Fibroblast of the conjunctiva (primary cell): Measurements from ENCODE around the gene PHACTR3.
"Not testable (repeated sequence)": the region's sequence is repeated elsewhere in the genome, so short reads cannot be mapped to it uniquely, and the experiment has no call there.

Experiments used
- DNase-seq: peaks from one replicate; pipeline ENCODE4 v3.0.0-alpha.2; 2010; ENCODE audit warnings: low read depth

The PHACTR3 gene

GRCh38 chr20:59829054-59829785 lies 224.9 kb downstream of the PHACTR3 start:
- no peak for DNase-seq

GRCh38 chr20:59829786-59830664 lies 225.7 kb downstream of the PHACTR3 start:
- no peak for DNase-seq

GRCh38 chr20:59830665-59831023 lies 226.3 kb downstream of the PHACTR3 start:
- DNase-seq, result no peak

- no peak for DNase-seq
These were observed 226.9 kb downstream of the PHACTR3 start for GRCh38 chr20:59831024-59831915.

- DNase-seq, result no peak
These were observed 227.6 kb downstream of the PHACTR3 start for GRCh38 chr20:59831916-59832270.

- DNase-seq, result no peak
These were observed 228.3 kb downstream of the PHACTR3 start for GRCh38 chr20:59832406-59833363.

- DNase-seq, result no peak
These were observed 230.7 kb downstream of the PHACTR3 start for GRCh38 chr20:59835057-59835447.

- DNase-seq, result no peak
These were observed 231.4 kb downstream of the PHACTR3 start for GRCh38 chr20:59835448-59836395.

- DNase-seq, result no peak
These were observed 232.4 kb downstream of the PHACTR3 start for GRCh38 chr20:59836767-59837166.

GRCh38 chr20:59837623-59838394 lies 233.5 kb downstream of the PHACTR3 start:
- no peak for DNase-seq

GRCh38 chr20:59839400-59839799 lies 235.1 kb downstream of the PHACTR3 start:
- no peak for DNase-seq

- DNase-seq, result no peak
These were observed 241.1 kb downstream of the PHACTR3 start for GRCh38 chr20:59845472-59845871.

- no peak for DNase-seq
These were observed 243.8 kb downstream of the PHACTR3 start for GRCh38 chr20:59848182-59848581.

GRCh38 chr20:59850018-59850641 lies 245.8 kb downstream of the PHACTR3 start:
- peak; percentile 16 for DNase-seq

- not testable (repeated sequence) for DNase-seq
These were observed 252.2 kb downstream of the PHACTR3 start for GRCh38 chr20:59856526-59856925.

GRCh38 chr20:59856941-59857340 lies 252.6 kb downstream of the PHACTR3 start:
- not testable (repeated sequence) for DNase-seq

GRCh38 chr20:59857966-59858365 lies 253.6 kb downstream of the PHACTR3 start:
- no peak for DNase-seq

- no peak for DNase-seq
These were observed 254.1 kb downstream of the PHACTR3 start for GRCh38 chr20:59858425-59858824.

- no peak for DNase-seq
These were observed 257.1 kb downstream of the PHACTR3 start for GRCh38 chr20:59861401-59861800.
